ENCODE data around the gene TRUB1.

DNA sequence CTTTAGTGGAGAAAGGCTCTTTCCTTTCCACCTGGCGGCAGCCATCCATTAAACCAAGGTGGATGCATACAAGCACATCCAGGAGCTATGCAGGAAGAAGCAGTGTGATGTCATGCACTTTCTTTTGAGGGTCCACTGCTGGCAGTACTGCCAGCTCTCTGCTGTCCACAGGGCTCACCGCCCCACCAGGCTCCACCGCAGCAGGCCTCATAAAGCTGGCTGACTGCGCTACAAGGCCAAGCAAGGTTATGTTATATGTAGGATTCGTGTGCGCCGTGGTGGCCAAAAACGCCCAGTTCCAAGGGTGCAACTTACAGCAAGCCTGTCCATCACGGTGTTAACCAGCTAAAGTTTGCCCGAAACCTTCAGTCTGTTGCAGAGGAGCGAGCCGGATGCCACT, 37.3 kb upstream of the TRUB1 start:
- no peak for TF ChIP-seq YY1 (IDR thresholded peaks at IDR 0.05; ENCODE audit: insufficient read depth, insufficient read length)
- no peak for TF ChIP-seq ZNF274 (IDR thresholded peaks at IDR 0.05; ENCODE audit: low read depth, low read length)
